Cardiac fibroblast (primary cell): ENCODE measurements around the gene SIAH1.

ENCODE experiments used
- DNase-seq, 2 donors: peaks; one replicate each; pipeline versions ENCODE4 v3.0.0 to v3.0.0-alpha.2; 2010; ENCODE audit warnings: low read depth in 2 of 2
- H3K4me3 ChIP-seq, 2 donors: replicated peaks in 1 of 2; 1 replicate in 1 of 2; 2 replicates in 1 of 2; pipeline ENCODE4 v1.5.1; 2011; ENCODE audit warnings: low read depth in 2 of 2, low read length in 2 of 2, mild to moderate bottlenecking in 2 of 2, moderate library complexity in 1 of 2
- CTCF ChIP-seq: IDR thresholded peaks from one replicate; pipeline ENCODE4 v1.5.1; 2011; ENCODE audit warnings: low read depth, mild to moderate bottlenecking, low read length, inconsistent platforms

Gene SIAH1

DNA sequence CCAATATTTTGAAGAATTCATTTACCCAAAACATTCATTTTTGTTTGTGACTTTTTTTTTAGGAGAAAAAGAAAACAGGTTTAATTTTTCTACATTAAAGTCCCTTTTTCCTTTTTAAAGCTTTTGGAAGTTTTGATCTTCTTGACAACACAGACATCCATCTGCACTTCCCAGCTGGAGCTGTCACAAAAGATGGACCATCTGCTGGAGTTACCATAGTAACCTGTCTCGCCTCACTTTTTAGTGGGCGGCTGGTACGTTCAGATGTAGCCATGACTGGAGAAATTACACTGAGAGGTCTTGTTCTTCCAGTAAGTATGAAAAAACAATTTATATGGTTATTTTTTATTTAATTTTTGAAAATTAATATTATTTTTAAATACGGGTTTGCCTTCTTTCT is 37.2 kb downstream of the SIAH1 start:
- no peak overlapping the region for H3K4me3 ChIP-seq
- no peak for TF ChIP-seq CTCF
- DNase-seq, result no peak

- DNase-seq, result no peak
- TF ChIP-seq CTCF, result no peak
- no peak overlapping the region for H3K4me3 ChIP-seq
These were observed 37.9 kb downstream of the SIAH1 start for GRCh38 chr16:48347191-48347865.

- no peak for TF ChIP-seq CTCF
- DNase-seq, result no peak
- no peak overlapping the region for H3K4me3 ChIP-seq
These were observed 42.6 kb downstream of the SIAH1 start for GRCh38 chr16:48342591-48342990.

GRCh38 chr16:48340054-48340453 is 45.2 kb downstream of the SIAH1 start:
- no peak for DNase-seq
- no peak for TF ChIP-seq CTCF
- H3K4me3 ChIP-seq, result no peak overlapping the region

DNA sequence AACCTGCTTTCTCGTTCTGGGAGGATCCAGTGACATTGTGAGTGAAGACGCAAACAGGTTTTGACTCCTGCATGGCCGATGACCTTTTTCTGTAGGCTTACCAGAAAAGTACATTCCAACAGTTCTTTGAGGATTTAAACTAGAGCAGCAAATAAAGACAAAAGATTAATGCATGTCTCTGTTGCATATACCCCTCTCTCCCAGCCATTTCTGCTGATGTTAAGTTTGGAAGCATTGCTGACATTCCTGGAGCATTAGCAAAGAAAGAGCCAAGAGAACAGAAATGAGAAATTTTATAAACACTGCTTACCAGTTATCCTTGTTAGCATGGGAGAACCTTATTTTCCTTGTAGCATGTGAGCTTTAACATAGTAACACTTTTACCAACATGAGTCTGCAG is 49.3 kb downstream of the SIAH1 start:
- no peak for TF ChIP-seq CTCF
- peak; percentile 53 to 54 for DNase-seq
- H3K4me3 ChIP-seq, result no peak overlapping the region

DNA sequence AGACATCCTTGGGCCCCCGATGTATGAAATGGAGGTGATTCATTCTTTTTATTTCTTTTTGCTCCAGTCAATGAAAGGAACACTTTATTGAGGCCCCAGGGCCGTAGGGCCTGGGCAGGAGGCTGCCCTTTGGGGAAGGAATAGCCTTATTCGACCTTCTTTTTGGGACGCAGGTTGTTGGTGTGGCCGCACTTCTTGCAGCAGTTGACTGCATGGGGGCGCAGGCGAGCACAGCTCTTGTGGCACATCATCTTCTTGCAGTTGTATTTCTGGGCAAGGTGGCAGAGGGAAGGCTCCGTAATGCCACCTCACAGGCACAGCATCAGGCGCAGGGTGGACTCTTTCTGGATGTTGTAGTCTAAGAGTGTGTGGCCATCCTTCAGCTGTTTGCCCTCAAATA is 50.9 kb downstream of the SIAH1 start:
- no peak for DNase-seq
- no peak for TF ChIP-seq CTCF
- H3K4me3 ChIP-seq, result no peak overlapping the region

DNA sequence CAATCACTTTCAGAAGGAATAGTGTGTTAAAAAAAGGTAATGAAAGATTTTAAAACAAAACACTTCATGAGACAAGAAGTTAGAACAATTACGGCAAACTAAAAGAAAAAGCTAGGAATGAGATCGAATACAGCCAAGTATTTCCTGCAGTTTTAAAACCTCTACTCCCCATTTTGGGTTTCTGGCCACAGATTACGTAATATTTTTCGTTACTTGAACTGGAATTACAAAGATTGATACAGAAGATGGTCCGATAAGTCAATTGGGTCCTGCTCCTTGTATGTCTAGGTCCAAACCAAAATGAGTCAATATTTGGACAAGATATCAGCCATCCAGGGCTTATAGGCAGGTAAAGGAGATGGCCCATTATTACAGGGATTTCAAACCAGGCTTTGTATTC is 52.2 kb downstream of the SIAH1 start:
- H3K4me3 ChIP-seq, result no peak overlapping the region
- DNase-seq, result no peak
- TF ChIP-seq CTCF, result no peak
